NT2/D1 (cell line): ENCODE results near the gene EIF3D.

Experiments used
- DNase-seq: peaks from one replicate; pipeline ENCODE4 v3.0.0-alpha.2; 2011; ENCODE audit warnings: low read depth, low spot score
- H3K27me3 ChIP-seq: 2 replicates; pipeline ENCODE4 v1.6.0; 2011; ENCODE audit warnings: mild to moderate bottlenecking; ENCODE audit not compliant: insufficient read length, insufficient read depth
- H3K36me3 ChIP-seq: 2 replicates; pipeline ENCODE4 v1.6.1; 2011; ENCODE audit warnings: mild to moderate bottlenecking, low read length, mixed read lengths; ENCODE audit not compliant: insufficient read depth, insufficient read length
- H3K4me1 ChIP-seq: 2 replicates; pipeline ENCODE4 v1.5.1; 2011; ENCODE audit not compliant: insufficient read depth, insufficient read length
- H3K4me3 ChIP-seq: 2 replicates; pipeline ENCODE4 v1.5.1; 2011; ENCODE audit warnings: low read depth; ENCODE audit not compliant: insufficient read length
- H3K9ac ChIP-seq: 2 replicates; pipeline ENCODE4 v1.6.0; 2011; ENCODE audit warnings: low read depth; ENCODE audit not compliant: insufficient read length
- H3K9me3 ChIP-seq: 2 replicates; pipeline ENCODE4 v1.5.1; 2011; ENCODE audit warnings: mild to moderate bottlenecking, low read length; ENCODE audit not compliant: insufficient read depth
- SUZ12 ChIP-seq: IDR thresholded peaks from 2 replicates; pipeline ENCODE4 v1.6.1; 2011; ENCODE audit not compliant: insufficient read length, insufficient read depth; ENCODE audit errors: extremely low read depth
- YY1 ChIP-seq: IDR thresholded peaks from 2 replicates; pipeline ENCODE4 v1.6.1; 2011; ENCODE audit not compliant: insufficient read length, insufficient read depth
- ZNF274 ChIP-seq: IDR thresholded peaks from 2 replicates; pipeline ENCODE4 v1.6.1; 2011; ENCODE audit warnings: mild to moderate bottlenecking, low read depth, low read length

The EIF3D gene

GRCh38 chr22:36528795-36529751 is at the start of gene EIF3D:
Gene EIF3D, minus strand, starts transcription at chr22:36529166. Its CDS starts 3,045 bp downstream, at chr22:36526121.
- H3K9me3 ChIP-seq, result no peaks in the 10 kb centered on the region
- DNase-seq, result peak; percentile 96
- no peaks in the 10 kb centered on the region for H3K27me3 ChIP-seq
- no peaks in the 10 kb centered on the region for H3K4me1 ChIP-seq
- peak within 1 kb of the TSS; percentile 90 for H3K4me3 ChIP-seq
- TF ChIP-seq SUZ12, result no peak
- TF ChIP-seq ZNF274, result no peak
- TF ChIP-seq YY1, result peak; percentile 16
- peaks cover 37% of the 10 kb centered on the region for H3K36me3 ChIP-seq
- peak within 1 kb of the TSS; percentile 88 for H3K9ac ChIP-seq

GRCh38 chr22:36578619-36579018 is 49.7 kb upstream of the EIF3D start:
- DNase-seq, result no peak
- Histone ChIP-seq H3K9ac (no peak overlapping the region), H3K4me1 (peaks cover 2% of the 10 kb centered on the region), H3K36me3 (no peaks in the 10 kb centered on the region), H3K4me3 (no peak overlapping the region), H3K27me3 (no peaks in the 10 kb centered on the region), H3K9me3 (no peaks in the 10 kb centered on the region)
- TF ChIP-seq ZNF274 (no peak), YY1 (no peak)

GRCh38 chr22:36577019-36577418 is 48.1 kb upstream of the EIF3D start:
- H3K9ac ChIP-seq, result no peak overlapping the region
- H3K4me3 ChIP-seq, result no peak overlapping the region
- H3K36me3 ChIP-seq, result no peaks in the 10 kb centered on the region
- H3K27me3 ChIP-seq, result no peaks in the 10 kb centered on the region
- H3K4me1 ChIP-seq, result peaks cover 2% of the 10 kb centered on the region
- no peak for TF ChIP-seq YY1
- TF ChIP-seq SUZ12, result no peak
- no peak for TF ChIP-seq ZNF274
- H3K9me3 ChIP-seq, result no peaks in the 10 kb centered on the region
- DNase-seq, result no peak

GRCh38 chr22:36574728-36575127 is 45.8 kb upstream of the EIF3D start:
- Histone ChIP-seq H3K9me3 (no peaks in the 10 kb centered on the region), H3K27me3 (no peaks in the 10 kb centered on the region), H3K4me3 (no peak overlapping the region), H3K36me3 (no peaks in the 10 kb centered on the region), H3K4me1 (peaks cover 2% of the 10 kb centered on the region), H3K9ac (no peak overlapping the region)
- TF ChIP-seq YY1, result no peak
- TF ChIP-seq SUZ12, result no peak
- no peak for TF ChIP-seq ZNF274
- no peak for DNase-seq

- TF ChIP-seq ZNF274 (no peak), SUZ12 (no peak), YY1 (no peak)
- Histone ChIP-seq H3K36me3 (no peaks in the 10 kb centered on the region), H3K9ac (no peak overlapping the region), H3K9me3 (no peaks in the 10 kb centered on the region), H3K4me1 (peaks cover 2% of the 10 kb centered on the region), H3K4me3 (no peak overlapping the region), H3K27me3 (no peaks in the 10 kb centered on the region)
- DNase-seq, result no peak
These were observed 44.9 kb upstream of the EIF3D start for GRCh38 chr22:36573815-36574363.

- no peaks in the 10 kb centered on the region for H3K9me3 ChIP-seq
- H3K36me3 ChIP-seq, result no peaks in the 10 kb centered on the region
- DNase-seq, result no peak
- H3K27me3 ChIP-seq, result no peaks in the 10 kb centered on the region
- H3K4me1 ChIP-seq, result peaks cover 2% of the 10 kb centered on the region
- no peak overlapping the region for H3K4me3 ChIP-seq
- TF ChIP-seq SUZ12 (no peak), YY1 (no peak), ZNF274 (no peak)
- no peak overlapping the region for H3K9ac ChIP-seq
These were observed 43.0 kb upstream of the EIF3D start for GRCh38 chr22:36571991-36572390.

GRCh38 chr22:36569999-36570398 is 41.0 kb upstream of the EIF3D start:
- no peaks in the 10 kb centered on the region for H3K36me3 ChIP-seq
- TF ChIP-seq ZNF274, result no peak
- TF ChIP-seq YY1, result no peak
- TF ChIP-seq SUZ12, result no peak
- H3K4me3 ChIP-seq, result no peak overlapping the region
- no peak overlapping the region for H3K9ac ChIP-seq
- peaks cover 7% of the 10 kb centered on the region for H3K4me1 ChIP-seq
- DNase-seq, result peak; percentile 27
- H3K9me3 ChIP-seq, result no peaks in the 10 kb centered on the region
- no peaks in the 10 kb centered on the region for H3K27me3 ChIP-seq
